HEK293T (cell line): Measurements from ENCODE around the gene ASF1B.

Experiments used
- BHLHE40 ChIP-seq: fragments of 450-650 bp; IDR thresholded peaks from 2 replicates; pipeline ENCODE4 v1.6.1; 2016; ENCODE audit warnings: mild to moderate bottlenecking, moderate library complexity, borderline replicate concordance
- FOXA1 ChIP-seq: fragments of 450-650 bp; IDR thresholded peaks from 2 replicates; pipeline ENCODE4 v1.6.1; 2016; ENCODE audit warnings: mild to moderate bottlenecking
- FOXK2 ChIP-seq: fragments of 450-650 bp; IDR thresholded peaks from 2 replicates; pipeline ENCODE4 v1.6.1; 2016; ENCODE audit warnings: mild to moderate bottlenecking
- FOXM1 ChIP-seq: fragments of 450-650 bp; IDR thresholded peaks from 2 replicates; pipeline ENCODE4 v1.6.1; 2017; ENCODE audit warnings: mild to moderate bottlenecking, borderline replicate concordance
- HDGF ChIP-seq: fragments of 450-650 bp; IDR thresholded peaks from 2 replicates; pipeline ENCODE4 v1.6.1; 2017; ENCODE audit warnings: antibody characterized with exemption, borderline replicate concordance
- L3MBTL2 ChIP-seq: fragments of 450-650 bp; conservative IDR thresholded peaks from 2 replicates; pipeline ENCODE4 v1.6.1; 2016; ENCODE audit warnings: mild to moderate bottlenecking
- LEF1 ChIP-seq: fragments of 450-650 bp; IDR thresholded peaks from 2 replicates; pipeline ENCODE4 v1.6.1; 2017; ENCODE audit warnings: mild to moderate bottlenecking, borderline replicate concordance
- NFRKB ChIP-seq: fragments of 450-650 bp; IDR thresholded peaks from 2 replicates; pipeline ENCODE4 v1.6.1; 2016; ENCODE audit warnings: mild to moderate bottlenecking, moderate library complexity
- PKNOX1 ChIP-seq: fragments of 450-650 bp; IDR thresholded peaks from 2 replicates; pipeline ENCODE4 v1.6.1; 2016
- SP1 ChIP-seq: fragments of 450-650 bp; IDR thresholded peaks from 2 replicates; pipeline ENCODE4 v1.6.1; 2017
- SUZ12 ChIP-seq: fragments of 450-650 bp; IDR thresholded peaks from 2 replicates; pipeline ENCODE4 v1.6.1; 2016; ENCODE audit warnings: mild to moderate bottlenecking
- TARDBP ChIP-seq: fragments of 450-650 bp; IDR thresholded peaks from 2 replicates; pipeline ENCODE4 v1.6.1; 2016
- ZNF384 ChIP-seq: fragments of 450-650 bp; IDR thresholded peaks from 2 replicates; pipeline ENCODE4 v1.6.1; 2016

- TF ChIP-seq FOXM1 (no peak), SP1 (no peak), FOXK2 (no peak), HDGF (no peak), FOXA1 (no peak), PKNOX1 (no peak), NFRKB (no peak), TARDBP (no peak), SUZ12 (no peak), LEF1 (no peak), ZNF384 (no peak), BHLHE40 (no peak), L3MBTL2 (no peak)
Measured at GRCh38 chr19:14096272-14096992, 40.0 kb downstream of the ASF1B start.
